ENCODE measurements around the gene C16orf78. TPM values are rescaled to one million over a fixed set of nuclear protein-coding genes. Genes with fewer than 3 reads are reported as not detected.
"Not testable (repeated sequence)": the region's sequence is repeated elsewhere in the genome, so short reads cannot be mapped to it uniquely, and the experiment has no call there.

C16orf78 gene
- total RNA-seq, 1 donor from 2014 or later = not detected

GRCh38 chr16:49354101-49354500 is 19.5 kb upstream of the C16orf78 start:
- H3K27me3 ChIP-seq (ENCODE audit: control insufficient read depth, insufficient read depth, low read length) = no peaks in the 10 kb centered on the region
- DNase-seq (ENCODE audit: low read depth) (no peak), FAIRE-seq (no peak)
- TF ChIP-seq CTCF (IDR thresholded peaks at IDR 0.05; ENCODE audit: insufficient read depth, low read length, severe bottlenecking) = no peak
- H3K4me3 ChIP-seq (ENCODE audit: low read depth, low read length) = no peak overlapping the region
- H3K36me3 ChIP-seq (ENCODE audit: control insufficient read depth, insufficient read depth, low read length) = no peaks in the 10 kb centered on the region

- no peaks in the 10 kb centered on the region for H3K27me3 ChIP-seq (ENCODE audit: control insufficient read depth, insufficient read depth, low read length)
- FAIRE-seq (no peak), DNase-seq (ENCODE audit: low read depth) (no peak)
- no peaks in the 10 kb centered on the region for H3K36me3 ChIP-seq (ENCODE audit: control insufficient read depth, insufficient read depth, low read length)
- no peak overlapping the region for H3K4me3 ChIP-seq (ENCODE audit: low read depth, low read length)
- no peak for TF ChIP-seq CTCF (IDR thresholded peaks at IDR 0.05; ENCODE audit: insufficient read depth, low read length, severe bottlenecking)
Observed at GRCh38 chr16:49354991-49355390, 18.6 kb upstream of the C16orf78 start.

GRCh38 chr16:49355933-49356665 is 17.5 kb upstream of the C16orf78 start:
- FAIRE-seq (no peak), DNase-seq (ENCODE audit: low read depth) (no peak)
- Histone ChIP-seq H3K27me3 (ENCODE audit: control insufficient read depth, insufficient read depth, low read length) (no peaks in the 10 kb centered on the region), H3K4me3 (ENCODE audit: low read depth, low read length) (no peak overlapping the region), H3K36me3 (ENCODE audit: control insufficient read depth, insufficient read depth, low read length) (no peaks in the 10 kb centered on the region)
- TF ChIP-seq CTCF (IDR thresholded peaks at IDR 0.05; ENCODE audit: insufficient read depth, low read length, severe bottlenecking) = no peak

GRCh38 chr16:49356728-49357488 is 16.7 kb upstream of the C16orf78 start:
- Histone ChIP-seq H3K36me3 (ENCODE audit: control insufficient read depth, insufficient read depth, low read length) (no peaks in the 10 kb centered on the region), H3K4me3 (ENCODE audit: low read depth, low read length) (no peak overlapping the region), H3K27me3 (ENCODE audit: control insufficient read depth, insufficient read depth, low read length) (no peaks in the 10 kb centered on the region)
- DNase-seq (ENCODE audit: low read depth) = no peak
- no peak for TF ChIP-seq CTCF (IDR thresholded peaks at IDR 0.05; ENCODE audit: insufficient read depth, low read length, severe bottlenecking)
- no peak for FAIRE-seq

GRCh38 chr16:49359591-49359990 is 14.0 kb upstream of the C16orf78 start:
- no peak for TF ChIP-seq CTCF (IDR thresholded peaks at IDR 0.05; ENCODE audit: insufficient read depth, low read length, severe bottlenecking)
- no peaks in the 10 kb centered on the region for H3K27me3 ChIP-seq (ENCODE audit: control insufficient read depth, insufficient read depth, low read length)
- FAIRE-seq (no peak), DNase-seq (ENCODE audit: low read depth) (no peak)
- H3K36me3 ChIP-seq (ENCODE audit: control insufficient read depth, insufficient read depth, low read length) = no peaks in the 10 kb centered on the region
- no peak overlapping the region for H3K4me3 ChIP-seq (ENCODE audit: low read depth, low read length)

GRCh38 chr16:49361731-49362130 is 11.9 kb upstream of the C16orf78 start:
- H3K4me3 ChIP-seq (ENCODE audit: low read depth, low read length); DNase-seq (ENCODE audit: low read depth); H3K27me3 ChIP-seq (ENCODE audit: control insufficient read depth, insufficient read depth, low read length); FAIRE-seq; H3K36me3 ChIP-seq (ENCODE audit: control insufficient read depth, insufficient read depth, low read length): not testable (repeated sequence)
